Measurements from ENCODE around the gene ZFR2. TPM values are rescaled to one million over a fixed set of nuclear protein-coding genes. Genes with fewer than 3 reads are reported as not detected.

The ZFR2 gene
- total RNA-seq, 2 donors from 2014 or later = 0.56 TPM; not detected in 1

- no peak overlapping the region for H3K27ac Mint-ChIP-seq
- no peaks in the 10 kb centered on the region for H3K36me3 Mint-ChIP-seq (ENCODE audit: insufficient read depth in 2 of 2)
- H3K4me1 Mint-ChIP-seq (ENCODE audit: low read depth) = no peaks in the 10 kb centered on the region
- no peak overlapping the region for H3K4me3 Mint-ChIP-seq
- H3K27me3 Mint-ChIP-seq (ENCODE audit: low read depth) = peaks cover 19% of the 10 kb centered on the region
- no peaks in the 10 kb centered on the region for H3K9me3 Mint-ChIP-seq
- no peak for ATAC-seq (replicated peaks in 1 of 2)
- no peak for DNase-seq
Observed at GRCh38 chr19:3862826-3863500, 5.9 kb downstream of the ZFR2 start.

DNA sequence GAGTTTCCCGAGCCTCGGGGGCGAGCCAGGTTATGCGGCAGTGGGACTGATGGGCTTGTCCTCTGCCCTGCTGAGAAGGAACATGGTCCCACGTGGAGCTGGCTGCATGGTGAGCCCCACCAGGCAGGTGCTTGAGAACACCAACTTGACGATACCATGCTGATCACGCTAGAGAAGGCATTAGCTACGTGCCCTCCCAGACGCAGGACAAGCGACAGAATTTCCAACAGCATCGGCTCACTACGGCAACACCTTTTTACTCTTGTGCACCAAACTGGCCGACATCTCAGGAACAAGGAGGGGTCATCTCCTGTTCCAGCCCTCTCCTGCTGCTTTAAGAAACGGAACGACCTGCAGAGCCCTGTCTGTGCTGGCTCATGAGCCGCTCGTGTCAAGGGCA lies 8.3 kb downstream of the ZFR2 start:
- H3K27me3 Mint-ChIP-seq (ENCODE audit: low read depth) = no peaks in the 10 kb centered on the region
- H3K4me3 Mint-ChIP-seq = no peak overlapping the region
- DNase-seq (no peak), ATAC-seq (replicated peaks in 1 of 2) (no peak)
- H3K36me3 Mint-ChIP-seq (ENCODE audit: insufficient read depth in 2 of 2) = no peaks in the 10 kb centered on the region
- no peaks in the 10 kb centered on the region for H3K4me1 Mint-ChIP-seq (ENCODE audit: low read depth)
- no peak overlapping the region for H3K27ac Mint-ChIP-seq
- no peaks in the 10 kb centered on the region for H3K9me3 Mint-ChIP-seq

GRCh38 chr19:3857449-3858003 lies 11.3 kb downstream of the ZFR2 start:
- Mint-ChIP-seq H3K27ac (no peak overlapping the region), H3K9me3 (no peaks in the 10 kb centered on the region), H3K27me3 (ENCODE audit: low read depth) (no peaks in the 10 kb centered on the region), H3K4me1 (ENCODE audit: low read depth) (no peaks in the 10 kb centered on the region), H3K4me3 (no peak overlapping the region), H3K36me3 (ENCODE audit: insufficient read depth in 2 of 2) (peaks cover 0 to under 1% of the 10 kb centered on the region in 2 donors)
- ATAC-seq (replicated peaks in 1 of 2) (no peak), DNase-seq (no peak)

- peak in 1 of 2 donors; percentile 3 for DNase-seq
Observed at GRCh38 chr19:3855320-3855719, 13.5 kb downstream of the ZFR2 start.

DNA sequence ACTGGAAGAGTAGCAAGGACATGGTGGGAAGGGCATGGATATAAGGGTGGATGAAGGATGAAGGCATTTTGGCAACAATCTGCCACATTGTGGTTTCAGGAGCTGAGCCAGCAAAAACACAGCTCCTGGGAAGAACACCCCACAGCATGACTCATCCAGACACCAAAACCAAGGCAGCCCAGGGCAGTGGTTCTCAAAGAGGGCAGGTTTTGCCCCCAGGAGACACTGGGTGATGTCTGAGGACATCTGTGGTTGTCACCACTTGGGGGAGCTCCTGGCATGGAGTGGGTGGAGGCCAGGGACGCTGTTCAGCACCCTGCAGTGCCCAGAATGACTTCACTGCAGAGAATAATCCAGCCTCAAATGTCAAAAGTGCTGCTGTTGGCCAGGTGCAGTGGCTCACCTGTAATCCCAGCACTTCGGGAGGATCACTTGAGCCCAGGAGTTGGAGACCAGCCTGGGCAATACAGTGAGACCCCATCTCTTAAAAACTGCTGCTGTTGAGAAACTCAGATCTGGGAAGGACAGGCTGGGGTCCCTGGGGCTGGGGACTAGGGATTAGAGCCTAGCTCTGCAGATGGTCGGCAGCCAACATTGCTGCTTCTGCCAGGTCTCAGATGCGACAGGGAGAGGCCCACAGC lies 16.1 kb downstream of the ZFR2 start:
- DNase-seq (peak in 1 of 2 donors; percentile 2), ATAC-seq (replicated peaks in 1 of 2) (no peak)
- H3K9me3 Mint-ChIP-seq = peaks cover 4 to 13% of the 10 kb centered on the region in 2 donors
- H3K36me3 Mint-ChIP-seq (ENCODE audit: insufficient read depth in 2 of 2) = peaks cover 12 to 19% of the 10 kb centered on the region in 2 donors
- H3K27ac Mint-ChIP-seq = no peak overlapping the region
- no peaks in the 10 kb centered on the region for H3K4me1 Mint-ChIP-seq (ENCODE audit: low read depth)
- no peaks in the 10 kb centered on the region for H3K27me3 Mint-ChIP-seq (ENCODE audit: low read depth)
- H3K4me3 Mint-ChIP-seq = no peak overlapping the region

More at GRCh38 chr19:3855320-3855719, 13.5 kb downstream of the ZFR2 start:
- Mint-ChIP-seq H3K27me3 (ENCODE audit: low read depth) (no peaks in the 10 kb centered on the region), H3K27ac (no peak overlapping the region), H3K9me3 (peaks cover 4 to 12% of the 10 kb centered on the region in 2 donors), H3K4me3 (no peak overlapping the region), H3K36me3 (ENCODE audit: insufficient read depth in 2 of 2) (peaks cover 11 to 16% of the 10 kb centered on the region in 2 donors), H3K4me1 (ENCODE audit: low read depth) (no peaks in the 10 kb centered on the region)
- ATAC-seq (replicated peaks in 1 of 2) = no peak

DNA sequence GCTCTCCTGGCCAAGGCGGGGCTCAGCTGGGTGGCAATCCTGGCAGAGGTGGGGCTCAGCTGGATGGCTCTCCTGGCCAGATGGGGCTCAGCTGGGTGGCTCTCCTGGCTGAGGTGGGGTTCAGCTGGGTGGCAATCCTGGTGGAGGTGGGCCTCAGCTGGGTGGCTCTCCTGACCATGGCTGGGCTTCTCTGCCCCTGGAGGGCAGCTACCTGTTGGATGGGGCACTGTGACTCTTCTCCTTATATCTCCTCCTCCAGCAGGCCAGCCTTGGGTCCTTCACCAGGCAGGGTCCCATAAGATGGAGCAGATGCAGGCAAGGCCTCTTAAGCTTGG lies 16.7 kb downstream of the ZFR2 start:
- H3K4me3 Mint-ChIP-seq = no peak overlapping the region
- H3K27me3 Mint-ChIP-seq (ENCODE audit: low read depth) = no peaks in the 10 kb centered on the region
- H3K9me3 Mint-ChIP-seq = peaks cover 4 to 13% of the 10 kb centered on the region in 2 donors
- ATAC-seq (replicated peaks in 1 of 2) (no peak), DNase-seq (no peak)
- H3K27ac Mint-ChIP-seq = no peak overlapping the region
- H3K36me3 Mint-ChIP-seq (ENCODE audit: insufficient read depth in 2 of 2) = peaks cover 12 to 19% of the 10 kb centered on the region in 2 donors
- H3K4me1 Mint-ChIP-seq (ENCODE audit: low read depth) = no peaks in the 10 kb centered on the region

GRCh38 chr19:3851254-3852176 lies 17.3 kb downstream of the ZFR2 start:
- Mint-ChIP-seq H3K27ac (no peak overlapping the region), H3K9me3 (peaks cover 4 to 13% of the 10 kb centered on the region in 2 donors), H3K36me3 (ENCODE audit: insufficient read depth in 2 of 2) (peaks cover 12 to 19% of the 10 kb centered on the region in 2 donors), H3K4me1 (ENCODE audit: low read depth) (no peaks in the 10 kb centered on the region), H3K27me3 (ENCODE audit: low read depth) (no peaks in the 10 kb centered on the region), H3K4me3 (no peak overlapping the region)
- DNase-seq (no peak), ATAC-seq (replicated peaks in 1 of 2) (no peak)

DNA sequence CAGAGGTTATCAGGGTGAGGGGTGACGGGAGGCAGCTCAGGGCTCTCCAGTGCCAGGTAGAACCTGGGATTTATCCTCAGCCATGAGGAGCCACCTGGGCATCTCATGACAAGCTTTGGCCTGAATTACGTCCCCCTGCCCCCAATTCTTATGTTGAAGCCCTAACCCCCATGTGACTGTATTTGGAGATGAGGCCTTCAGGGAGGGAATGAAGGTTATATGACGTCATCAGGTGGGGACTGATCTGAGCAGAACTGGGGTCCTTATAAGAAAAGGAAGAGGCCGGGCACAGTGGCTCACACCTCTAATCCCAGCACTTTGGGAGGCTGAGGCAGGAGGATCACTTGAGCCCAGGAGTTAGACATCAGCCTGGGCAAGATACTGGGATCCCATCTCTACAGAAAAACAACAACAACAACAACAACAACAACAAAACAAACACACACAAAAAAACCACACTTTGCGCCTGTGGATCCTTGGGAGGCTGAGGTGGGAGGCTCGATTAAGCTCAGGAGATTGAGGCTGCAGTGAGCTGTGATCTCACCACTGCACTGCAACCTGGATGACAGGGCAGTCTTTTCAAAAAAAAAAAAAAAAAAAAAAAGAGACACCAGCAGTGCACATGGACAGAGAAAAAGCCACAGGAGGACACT lies 18.4 kb downstream of the ZFR2 start:
- Mint-ChIP-seq H3K36me3 (ENCODE audit: insufficient read depth in 2 of 2) (peaks cover 12 to 19% of the 10 kb centered on the region in 2 donors), H3K9me3 (peaks cover 4 to 13% of the 10 kb centered on the region in 2 donors), H3K4me1 (ENCODE audit: low read depth) (no peaks in the 10 kb centered on the region), H3K27ac (no peak overlapping the region), H3K4me3 (no peak overlapping the region), H3K27me3 (ENCODE audit: low read depth) (no peaks in the 10 kb centered on the region)
- ATAC-seq (replicated peaks in 1 of 2) = no peak
- DNase-seq = no peak

DNA sequence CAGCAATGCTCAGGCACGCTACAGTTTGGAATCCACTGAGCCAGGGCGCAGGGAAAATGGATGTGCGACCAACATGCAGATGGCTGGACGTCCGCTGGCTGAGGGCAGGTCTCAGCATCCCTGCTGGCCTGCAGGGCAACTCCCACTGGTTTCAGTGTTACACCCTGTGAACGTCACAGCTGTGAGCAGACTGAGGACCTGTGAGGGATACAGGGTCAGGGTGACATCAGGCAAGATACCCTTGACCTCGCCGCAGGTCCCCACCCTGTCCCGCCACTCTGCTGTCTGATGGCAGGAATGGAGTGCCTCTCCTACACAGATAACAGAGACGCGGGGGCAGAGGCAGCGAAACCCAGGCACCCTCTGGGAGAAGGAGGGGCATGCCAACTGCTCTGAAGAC lies 19.1 kb downstream of the ZFR2 start:
- no peaks in the 10 kb centered on the region for H3K4me1 Mint-ChIP-seq (ENCODE audit: low read depth)
- DNase-seq = no peak
- no peak overlapping the region for H3K27ac Mint-ChIP-seq
- ATAC-seq (replicated peaks in 1 of 2) = no peak
- no peak overlapping the region for H3K4me3 Mint-ChIP-seq
- H3K27me3 Mint-ChIP-seq (ENCODE audit: low read depth) = no peaks in the 10 kb centered on the region
- H3K36me3 Mint-ChIP-seq (ENCODE audit: insufficient read depth in 2 of 2) = peaks cover 12 to 19% of the 10 kb centered on the region in 2 donors
- H3K9me3 Mint-ChIP-seq = peaks cover 4 to 13% of the 10 kb centered on the region in 2 donors

GRCh38 chr19:3849092-3849491 lies 19.7 kb downstream of the ZFR2 start:
- peak; percentile 41 to 48 for DNase-seq
- Mint-ChIP-seq H3K9me3 (peaks cover 4 to 13% of the 10 kb centered on the region in 2 donors), H3K27ac (no peak overlapping the region), H3K36me3 (ENCODE audit: insufficient read depth in 2 of 2) (peaks cover 12 to 19% of the 10 kb centered on the region in 2 donors), H3K27me3 (ENCODE audit: low read depth) (no peaks in the 10 kb centered on the region), H3K4me3 (no peak overlapping the region), H3K4me1 (ENCODE audit: low read depth) (no peaks in the 10 kb centered on the region)
- peak; percentile 57 to 60 for ATAC-seq (replicated peaks in 1 of 2)

GRCh38 chr19:3844596-3844995 lies 24.2 kb downstream of the ZFR2 start:
- Mint-ChIP-seq H3K36me3 (ENCODE audit: insufficient read depth in 2 of 2) (no peaks in the 10 kb centered on the region), H3K27ac (no peak overlapping the region), H3K27me3 (ENCODE audit: low read depth) (no peaks in the 10 kb centered on the region), H3K4me3 (no peak overlapping the region), H3K4me1 (ENCODE audit: low read depth) (no peaks in the 10 kb centered on the region), H3K9me3 (no peaks in the 10 kb centered on the region)
- ATAC-seq (replicated peaks in 1 of 2) = no peak
- no peak for DNase-seq

DNA sequence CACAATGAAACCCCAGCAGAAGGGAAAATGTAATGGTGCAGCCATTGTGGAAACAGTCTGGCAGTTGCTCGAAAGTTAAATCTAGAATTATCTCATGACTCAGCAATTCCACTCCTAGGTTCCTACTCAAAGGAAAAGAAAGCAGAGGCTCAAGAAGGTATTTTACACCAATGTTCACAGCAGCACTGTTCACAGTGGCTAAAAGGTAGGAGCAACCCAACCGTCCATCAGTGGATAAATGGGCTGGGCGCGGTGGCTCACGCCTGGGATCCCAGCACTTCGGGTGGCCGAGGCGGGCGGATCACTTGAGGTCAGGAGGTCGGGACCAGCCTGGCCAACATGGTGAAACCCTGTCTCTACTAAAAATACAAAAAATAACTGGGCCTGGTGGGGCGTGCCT lies 25.9 kb downstream of the ZFR2 start:
- DNase-seq = no peak
- Mint-ChIP-seq H3K27ac (no peak overlapping the region), H3K27me3 (ENCODE audit: low read depth) (no peaks in the 10 kb centered on the region), H3K4me1 (ENCODE audit: low read depth) (no peaks in the 10 kb centered on the region), H3K36me3 (ENCODE audit: insufficient read depth in 2 of 2) (no peaks in the 10 kb centered on the region), H3K4me3 (no peak overlapping the region), H3K9me3 (no peaks in the 10 kb centered on the region)
- no peak for ATAC-seq (replicated peaks in 1 of 2)
